Activated naive CD8-positive, alpha-beta T cell treated with anti-CD3 and anti-CD28 coated beads, Interleukin-2, amount 50 U/mL, for 16 hours (primary cell): ENCODE data around the gene ABLIM1.

ENCODE experiments used
- DNase-seq: peaks from one replicate; pipeline ENCODE4 v3.0.0-alpha.2; 2020; ENCODE audit warnings: low read depth, low spot score

Gene ABLIM1

GRCh38 chr10:114518401-114519305 is 139.4 kb downstream of the ABLIM1 start:
- DNase-seq, result no peak

GRCh38 chr10:114517368-114518250 is 140.5 kb downstream of the ABLIM1 start:
- DNase-seq, result no peak

- no peak for DNase-seq
Measured at GRCh38 chr10:114516356-114516755, 141.7 kb downstream of the ABLIM1 start.

GRCh38 chr10:114515298-114515914 is 142.7 kb downstream of the ABLIM1 start:
- no peak for DNase-seq

- no peak for DNase-seq
Measured at GRCh38 chr10:114513381-114513792, 144.7 kb downstream of the ABLIM1 start.

DNA sequence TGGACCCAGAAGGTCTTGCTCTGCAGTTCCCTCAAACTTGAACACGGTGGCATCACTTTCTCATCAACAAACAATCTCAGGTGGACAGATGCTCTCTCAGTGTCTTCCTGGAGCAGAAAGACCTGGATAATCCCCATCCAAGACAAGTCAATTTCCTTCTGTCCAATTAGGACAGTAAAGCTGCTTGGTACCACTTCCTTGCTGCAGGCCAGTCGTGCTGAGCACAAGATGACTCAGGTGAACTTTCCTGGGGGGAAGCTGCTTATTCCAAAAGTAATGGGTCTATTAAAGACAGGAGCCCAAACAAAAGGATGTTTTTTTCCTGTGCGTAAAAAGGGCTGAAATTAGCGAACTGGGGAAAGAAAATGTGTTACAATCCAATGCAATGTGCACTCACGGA is 146.2 kb downstream of the ABLIM1 start:
- DNase-seq, result no peak

DNA sequence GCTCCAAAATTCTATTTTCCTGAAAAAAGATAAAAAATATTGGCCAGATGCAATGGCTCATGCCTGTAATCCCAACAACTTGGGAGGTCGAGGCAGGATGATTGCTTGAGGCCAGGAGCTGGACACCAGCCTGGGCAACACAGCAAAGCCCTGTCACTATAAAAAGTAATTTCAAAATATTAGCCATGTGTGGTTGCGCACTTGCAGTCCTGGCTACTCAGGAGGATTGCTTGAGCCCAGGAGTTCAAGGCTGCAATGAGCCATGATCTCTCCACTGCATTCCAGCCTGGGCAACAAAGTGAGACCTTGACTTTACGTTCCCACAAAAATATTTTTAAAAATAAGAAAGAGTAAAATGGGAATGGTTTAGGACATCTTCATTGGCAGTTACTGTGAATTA is 149.7 kb downstream of the ABLIM1 start:
- no peak for DNase-seq

DNA sequence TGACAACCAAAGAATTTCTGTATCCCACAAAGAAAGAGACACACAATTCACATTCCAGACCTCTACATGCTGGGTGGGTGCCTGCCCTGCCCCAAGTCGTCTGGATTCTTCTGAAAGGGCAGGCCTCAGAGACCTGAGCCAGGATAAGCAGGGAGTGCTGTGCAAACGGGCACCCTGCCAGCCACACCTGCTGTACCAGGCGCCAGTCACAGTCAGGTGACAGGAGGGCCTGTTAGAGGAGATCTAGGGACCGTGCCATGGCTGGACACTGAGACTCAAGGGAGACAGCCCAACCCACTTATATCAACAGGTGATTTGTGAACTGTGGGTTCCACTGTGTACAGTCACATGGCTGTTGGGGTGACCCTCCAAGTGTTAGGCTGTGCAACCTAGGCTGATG is 150.6 kb downstream of the ABLIM1 start:
- DNase-seq, result no peak

- DNase-seq, result no peak
Measured at GRCh38 chr10:114506871-114507385, 151.1 kb downstream of the ABLIM1 start.

- no peak for DNase-seq
Measured at GRCh38 chr10:114504769-114505579, 153.1 kb downstream of the ABLIM1 start.

- no peak for DNase-seq
Measured at GRCh38 chr10:114502074-114502473, 156.0 kb downstream of the ABLIM1 start.

DNA sequence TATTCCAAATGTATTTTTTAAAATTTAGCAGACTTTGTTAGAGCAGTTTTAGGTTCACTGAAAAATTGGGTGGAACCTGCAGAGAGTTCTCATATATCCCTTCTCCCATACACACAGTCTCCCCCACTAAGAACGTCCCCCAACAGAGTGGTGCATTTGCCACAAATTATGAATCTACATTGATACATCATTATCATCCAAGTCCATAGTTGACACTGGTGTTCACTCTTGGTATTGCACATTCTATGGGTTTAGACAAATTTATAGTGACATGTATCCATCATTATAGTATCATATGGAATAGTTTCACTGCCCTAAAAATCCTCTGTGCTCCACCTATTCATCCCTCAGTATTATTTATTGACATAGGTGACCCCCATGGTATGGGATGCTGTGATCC is 156.4 kb downstream of the ABLIM1 start:
- DNase-seq, result no peak

DNA sequence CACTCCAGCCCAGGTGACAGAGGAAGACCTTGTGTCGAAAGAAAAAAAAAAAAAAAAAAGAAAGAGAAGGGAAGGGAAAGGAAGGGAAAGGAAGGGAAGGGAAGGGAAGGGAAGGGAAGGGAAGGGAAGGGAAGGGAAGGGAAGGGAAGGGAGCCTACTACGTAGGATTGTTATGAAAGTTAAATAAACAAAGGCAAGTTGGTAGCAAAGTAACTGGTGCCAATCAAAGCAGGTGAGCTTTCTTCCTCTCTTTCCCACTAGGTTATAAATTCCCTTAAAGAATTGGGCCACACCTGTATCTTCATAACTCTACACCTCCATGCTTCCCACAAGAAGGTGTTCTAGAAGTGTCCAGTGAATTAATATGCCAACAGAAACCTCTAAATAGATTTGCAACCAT is 157.4 kb downstream of the ABLIM1 start:
- no peak for DNase-seq

- DNase-seq, result peak; percentile 59
Measured at GRCh38 chr10:114499630-114500190, 158.4 kb downstream of the ABLIM1 start.

GRCh38 chr10:114499116-114499515 is 159.0 kb downstream of the ABLIM1 start:
- DNase-seq, result no peak

GRCh38 chr10:114498413-114499111 is 159.5 kb downstream of the ABLIM1 start:
- no peak for DNase-seq

GRCh38 chr10:114495303-114495702 is 162.8 kb downstream of the ABLIM1 start:
- no peak for DNase-seq

DNA sequence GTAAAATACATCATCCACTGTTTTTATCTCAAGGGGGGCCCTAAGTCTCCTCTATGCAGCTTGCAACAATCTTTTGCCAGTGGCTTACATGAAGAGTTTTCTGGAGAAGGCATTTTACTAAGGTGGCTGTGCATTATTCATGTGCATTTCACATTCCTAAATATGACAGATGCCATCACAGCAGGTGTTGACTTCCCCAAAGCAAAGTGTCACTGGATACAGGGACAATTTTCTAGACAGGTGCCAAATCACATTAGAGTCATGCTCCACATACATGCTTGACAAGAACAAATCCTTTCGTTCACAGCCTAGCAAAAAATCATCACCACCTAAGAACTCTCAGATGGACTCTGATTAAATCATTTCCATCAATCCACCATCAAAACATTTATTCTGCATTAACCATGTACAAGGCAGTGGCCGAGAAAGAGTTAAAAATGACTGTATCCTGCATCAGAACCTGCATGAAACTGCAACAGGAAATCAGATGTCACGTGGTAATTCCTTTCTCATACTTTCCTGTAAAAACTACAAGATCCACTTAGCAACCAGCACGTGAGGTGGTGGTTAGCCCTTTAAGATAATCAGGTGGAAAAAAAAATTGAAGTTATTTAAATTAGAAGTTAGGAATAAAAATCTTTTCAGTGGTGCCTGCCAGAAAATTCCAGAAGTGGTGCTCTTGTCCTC is 165.6 kb downstream of the ABLIM1 start:
- DNase-seq, result no peak

DNA sequence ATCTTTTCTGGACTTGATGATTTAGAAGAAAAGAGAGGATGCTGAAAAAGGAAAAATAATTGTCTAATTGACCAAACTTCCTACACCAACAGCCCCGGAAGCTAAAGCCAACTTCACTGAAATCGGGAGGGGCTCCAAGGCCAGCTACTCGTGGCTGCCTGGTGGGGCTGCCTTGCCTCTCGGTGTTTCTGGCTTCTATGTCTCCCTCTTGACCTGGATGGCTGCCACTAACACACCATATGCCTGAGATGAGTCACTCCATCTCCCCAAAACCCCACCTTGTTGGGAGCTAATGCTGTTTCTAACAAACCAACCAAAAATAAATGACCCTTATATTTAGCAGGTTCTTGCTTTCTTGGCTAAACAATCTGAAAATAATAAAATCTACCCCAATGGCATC is 166.1 kb downstream of the ABLIM1 start:
- DNase-seq, result no peak
